ENCODE data around the gene PPP1R14D. TPM values are rescaled to one million over a fixed set of nuclear protein-coding genes. Genes with fewer than 3 reads are reported as not detected.

The PPP1R14D gene
- total and polyA plus RNA-seq, 2 of the 8 experiments (the other 6 are each of a cell fraction or from before 2014, with no cell fraction given), result not detected

DNA sequence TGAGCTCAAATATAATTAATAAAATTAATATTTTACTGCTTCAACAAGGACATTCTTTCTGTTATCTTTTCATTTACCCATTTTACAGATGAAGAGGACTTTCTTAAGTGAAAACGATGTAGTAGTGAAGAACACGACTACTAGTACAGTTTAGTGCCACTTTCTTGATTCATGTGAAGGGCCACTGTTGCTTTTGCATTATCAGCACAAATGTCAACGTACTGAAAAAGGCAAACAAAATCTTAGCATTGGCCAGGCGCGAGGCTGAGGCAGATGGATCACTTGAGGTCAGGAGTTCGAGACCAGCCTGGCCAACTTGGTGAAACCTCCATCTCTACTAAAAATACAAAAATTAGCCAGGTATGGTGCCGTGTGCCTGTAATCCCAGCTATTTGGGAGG is 9.5 kb downstream of the PPP1R14D start (continued):
- TF ChIP-seq PHF8 (conservative IDR thresholded peaks at IDR 0.05; ENCODE audit: low read depth, low read length), result no peak
